Measurements from ENCODE around the gene GPC5.

GPC5 gene

DNA sequence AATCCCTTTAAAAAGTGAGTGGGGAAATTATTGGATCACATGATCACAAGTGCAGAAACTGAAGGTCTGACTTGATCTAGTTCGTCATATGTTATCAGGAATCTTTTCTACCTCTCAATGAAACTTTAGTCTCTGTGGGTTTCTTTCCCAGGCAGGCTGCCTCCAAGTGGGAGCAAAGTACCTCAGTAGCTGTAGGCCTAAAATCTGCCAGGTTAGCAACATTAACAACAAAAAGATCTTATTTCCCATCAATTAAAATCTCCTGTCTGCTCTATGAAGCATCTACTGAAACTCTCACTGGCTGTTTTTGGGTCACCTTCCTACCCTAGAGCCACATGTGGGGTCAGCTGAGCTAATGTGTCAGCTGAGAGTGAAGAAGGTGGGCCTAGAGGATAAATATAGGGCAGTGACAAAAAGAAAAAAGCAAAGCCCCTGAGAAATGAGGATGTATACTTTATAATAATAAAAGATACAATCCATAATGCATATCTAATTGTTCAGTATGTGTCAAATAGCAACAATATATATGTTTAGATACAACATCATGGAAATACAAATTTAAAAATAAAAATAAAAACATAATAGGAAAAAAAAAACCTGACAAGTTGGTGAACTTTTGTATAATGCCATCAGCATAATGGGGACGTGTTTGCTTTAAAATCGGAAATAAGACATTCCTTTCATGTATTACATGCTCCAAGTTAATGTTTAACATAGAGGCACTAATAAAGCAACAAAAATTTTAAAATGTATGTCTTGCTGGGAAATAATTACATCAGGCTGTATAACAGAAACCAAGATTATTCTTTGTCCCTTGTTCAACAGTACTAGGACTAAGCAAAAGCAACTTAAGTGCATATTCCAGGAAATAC is 141.1 kb downstream of the GPC5 start:
- no peak for DNase-seq (ENCODE audit: low read depth in 2 of 2)

- no peak for DNase-seq (ENCODE audit: low read depth in 2 of 2)
These were observed 141.8 kb downstream of the GPC5 start for GRCh38 chr13:91540158-91540736.

GRCh38 chr13:91544723-91545122 is 146.3 kb downstream of the GPC5 start:
- no peak for DNase-seq (ENCODE audit: low read depth in 2 of 2)

DNA sequence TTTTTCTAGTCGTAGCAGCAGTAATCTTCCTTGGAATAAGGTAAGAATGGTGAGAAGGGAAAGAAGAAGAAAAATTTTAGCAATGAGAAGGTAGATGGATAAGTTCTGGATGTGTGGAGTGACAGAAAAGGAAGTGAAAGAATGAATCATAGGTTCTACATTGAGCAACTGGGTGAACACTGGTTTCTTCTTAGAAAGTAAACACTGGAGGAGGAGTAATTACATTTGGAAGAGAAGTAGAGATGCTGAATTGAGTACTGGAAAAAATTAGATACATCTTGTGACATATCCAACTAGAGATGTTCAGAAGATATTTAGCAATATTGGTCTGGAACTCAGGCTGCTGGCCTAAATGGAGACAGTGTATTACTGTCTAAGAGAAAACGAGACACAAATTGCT is 148.5 kb downstream of the GPC5 start:
- no peak for DNase-seq (ENCODE audit: low read depth in 2 of 2)

- DNase-seq (ENCODE audit: low read depth in 2 of 2), result no peak
These were observed 155.2 kb downstream of the GPC5 start for GRCh38 chr13:91553584-91553983.

DNA sequence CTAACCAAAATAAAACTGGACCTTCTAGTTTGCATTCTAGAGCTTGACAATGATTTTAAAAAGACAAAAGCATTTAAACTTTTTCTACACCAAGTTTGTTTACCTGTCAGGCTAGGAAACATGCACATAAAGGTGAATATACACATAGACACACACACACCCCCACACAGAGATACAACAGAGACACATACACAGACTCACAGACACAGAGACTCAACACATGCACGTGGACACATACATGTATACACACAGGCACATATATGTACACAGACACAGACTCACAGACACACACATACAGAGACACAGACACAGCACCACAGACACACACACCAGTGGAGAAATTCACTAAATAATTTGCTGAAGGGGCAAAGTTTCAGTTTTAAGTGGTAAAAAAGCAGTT is 155.7 kb downstream of the GPC5 start:
- DNase-seq (ENCODE audit: low read depth in 2 of 2), result no peak

DNA sequence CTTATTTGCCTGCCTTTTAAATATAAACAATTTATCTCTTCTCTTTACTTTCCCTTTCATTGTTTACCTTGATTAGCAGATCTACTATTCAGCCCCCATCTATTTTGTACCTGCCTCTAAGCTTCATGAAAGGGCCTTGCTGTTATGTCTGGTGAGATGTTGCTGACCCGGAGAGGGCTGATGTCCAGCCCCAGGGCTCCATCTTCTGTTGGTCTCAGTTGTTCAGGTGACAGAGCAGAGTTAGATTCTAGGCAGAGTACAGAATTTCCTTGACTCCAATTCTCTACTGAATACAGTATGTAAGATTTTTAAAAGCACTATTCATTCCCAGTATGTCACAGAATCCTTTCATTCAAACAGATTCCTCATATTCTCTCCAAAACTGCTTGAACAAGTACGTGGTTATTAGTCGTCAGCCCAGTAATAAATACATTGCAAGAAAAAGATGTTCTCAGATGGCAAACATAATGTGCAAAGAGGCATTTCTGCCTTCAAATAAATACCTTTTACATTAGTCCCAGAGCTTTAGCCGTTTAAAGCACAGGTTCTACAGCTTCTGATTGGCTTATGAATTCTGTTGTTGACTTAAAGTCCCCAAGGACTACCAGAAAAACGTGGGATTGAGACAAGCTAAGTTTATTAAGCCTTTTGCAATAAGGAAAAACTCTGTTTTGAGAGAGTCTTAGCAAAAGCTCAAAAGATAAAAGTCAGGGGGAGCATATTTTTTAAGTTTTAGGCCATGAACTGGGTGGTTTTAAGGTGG is 159.1 kb downstream of the GPC5 start:
- DNase-seq (ENCODE audit: low read depth in 2 of 2), result no peak

DNA sequence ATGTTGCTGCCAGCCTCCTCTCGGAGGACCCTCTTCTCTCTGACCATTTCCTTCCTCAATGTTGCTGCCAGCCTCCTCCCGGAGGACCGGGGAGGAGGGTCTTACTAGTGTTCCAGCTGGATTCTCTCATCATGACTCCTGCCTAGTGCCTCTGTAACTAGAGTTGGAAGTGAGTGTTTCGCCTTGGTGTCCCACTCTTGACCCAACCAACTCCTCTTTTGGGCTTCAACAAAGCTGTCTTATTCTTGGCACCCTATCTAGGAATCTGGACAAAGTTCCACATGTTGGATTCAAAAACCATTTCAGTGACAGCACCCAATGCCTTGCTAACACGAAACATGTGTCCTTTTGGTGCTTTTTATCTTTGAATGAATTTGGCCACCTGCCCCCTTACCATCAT is 165.4 kb downstream of the GPC5 start:
- no peak for DNase-seq (ENCODE audit: low read depth in 2 of 2)

- no peak for DNase-seq (ENCODE audit: low read depth in 2 of 2)
These were observed 166.0 kb downstream of the GPC5 start for GRCh38 chr13:91564396-91564795.

DNA sequence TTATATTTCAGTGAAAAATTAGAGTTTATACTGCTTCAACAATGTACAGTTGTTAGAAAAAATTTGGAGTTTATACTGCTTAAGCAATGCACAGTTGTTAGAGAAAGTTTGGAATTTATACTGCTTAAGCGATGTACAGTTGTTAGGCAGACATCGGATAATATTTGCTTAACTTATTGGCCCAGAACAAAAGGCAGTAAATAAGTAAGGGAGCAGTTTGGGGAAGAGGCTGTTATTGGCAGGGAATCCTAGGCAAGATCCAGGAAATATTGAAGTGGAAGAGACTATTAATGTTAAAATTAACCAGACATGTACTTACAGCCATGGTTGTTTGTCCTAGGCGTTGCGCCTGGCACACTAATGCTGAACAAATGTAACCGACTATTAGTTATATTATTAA is 166.9 kb downstream of the GPC5 start:
- DNase-seq (ENCODE audit: low read depth in 2 of 2), result no peak

DNA sequence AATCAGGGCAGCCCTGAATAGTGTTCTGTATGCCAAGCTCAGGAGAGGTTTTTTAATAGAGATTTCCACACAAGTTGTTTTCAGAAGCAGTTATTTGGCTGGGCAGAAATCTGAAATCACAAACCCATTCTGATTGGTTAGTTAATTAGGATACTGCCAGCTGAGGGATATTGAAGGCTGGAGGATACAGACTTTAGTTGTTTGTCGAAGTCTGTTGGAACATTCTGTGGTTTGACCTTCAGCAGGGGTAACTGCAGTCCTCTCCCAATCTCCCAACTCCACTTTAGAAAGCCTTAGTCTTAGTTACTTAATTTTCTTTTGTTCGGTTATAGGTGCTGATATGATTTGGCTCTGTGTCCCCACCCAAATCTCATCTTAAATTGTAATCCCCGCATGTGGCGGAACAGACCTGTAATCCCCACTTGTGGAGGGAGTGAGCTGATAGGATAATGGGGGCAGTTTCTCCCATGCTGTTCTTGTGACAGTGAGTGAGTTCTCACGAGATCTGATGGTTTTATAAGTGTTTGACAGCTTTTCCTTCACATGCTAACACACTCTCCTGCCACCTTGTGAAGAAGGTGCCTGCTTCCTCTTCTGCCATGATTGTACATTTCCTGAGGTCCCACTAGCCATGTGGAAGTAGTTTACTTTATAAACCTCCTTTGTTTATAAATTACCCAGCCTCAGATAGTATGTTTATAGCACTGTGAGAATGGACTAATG is 169.2 kb downstream of the GPC5 start:
- DNase-seq (ENCODE audit: low read depth in 2 of 2), result no peak

GRCh38 chr13:91571681-91572080 is 173.3 kb downstream of the GPC5 start:
- DNase-seq (ENCODE audit: low read depth in 2 of 2), result no peak

DNA sequence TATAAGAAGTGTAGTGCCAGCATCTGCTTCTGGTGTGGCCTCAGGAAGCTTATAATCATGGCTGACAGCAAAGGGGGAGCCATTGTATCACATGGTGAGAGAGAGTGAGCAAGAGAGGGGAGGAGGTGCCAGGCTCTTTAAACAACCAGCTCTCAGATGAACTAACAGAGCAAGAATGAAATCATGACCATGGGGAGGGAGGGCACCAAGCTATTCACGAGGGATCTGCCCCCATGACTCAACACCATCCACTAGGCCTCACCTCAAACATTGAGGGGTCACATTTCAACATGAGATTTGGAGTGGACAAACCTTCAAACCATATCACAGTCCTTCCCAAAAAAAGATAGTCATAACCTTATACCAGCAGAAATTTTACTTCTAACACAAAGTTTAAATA is 174.0 kb downstream of the GPC5 start:
- no peak for DNase-seq (ENCODE audit: low read depth in 2 of 2)

- no peak for DNase-seq (ENCODE audit: low read depth in 2 of 2)
These were observed 174.7 kb downstream of the GPC5 start for GRCh38 chr13:91572944-91573598.

DNA sequence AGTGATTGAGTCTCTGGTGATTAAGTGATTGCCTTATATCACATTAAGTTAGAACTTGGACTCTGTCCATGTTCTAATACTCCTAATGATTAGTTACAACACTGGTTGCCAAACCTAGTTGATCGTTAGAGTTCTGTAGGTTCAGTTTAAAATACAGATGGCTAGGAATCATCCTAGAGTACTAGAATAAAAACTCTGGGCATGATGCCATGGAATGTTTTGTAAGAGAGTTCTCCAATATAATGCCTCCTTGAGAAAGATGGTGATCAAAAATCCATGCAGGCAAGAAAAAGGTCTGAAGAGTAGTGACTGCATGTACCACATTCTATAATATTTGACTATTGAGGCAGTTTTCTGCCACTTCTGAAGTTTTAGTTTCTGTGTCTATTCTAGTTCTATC is 176.3 kb downstream of the GPC5 start:
- DNase-seq (ENCODE audit: low read depth in 2 of 2), result no peak

DNA sequence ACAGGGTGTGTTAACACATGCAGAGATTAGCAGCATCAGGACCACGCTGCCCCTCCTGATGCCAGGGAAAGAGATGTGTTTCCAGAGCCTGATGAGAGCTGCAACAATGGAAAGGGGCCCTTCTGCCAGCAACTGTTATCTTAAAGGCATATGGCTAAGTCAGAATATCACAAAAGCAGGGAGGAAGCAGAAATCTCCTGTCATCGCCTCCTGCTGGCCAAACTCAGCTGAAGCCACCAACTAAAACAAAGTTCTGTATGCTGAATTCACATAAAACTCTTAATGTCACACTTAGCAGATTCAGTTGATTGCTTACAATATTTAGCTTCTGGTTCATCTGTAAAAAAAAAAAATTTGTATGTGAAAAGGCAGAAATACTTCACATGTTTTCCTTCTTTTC is 178.2 kb downstream of the GPC5 start:
- no peak for DNase-seq (ENCODE audit: low read depth in 2 of 2)

DNA sequence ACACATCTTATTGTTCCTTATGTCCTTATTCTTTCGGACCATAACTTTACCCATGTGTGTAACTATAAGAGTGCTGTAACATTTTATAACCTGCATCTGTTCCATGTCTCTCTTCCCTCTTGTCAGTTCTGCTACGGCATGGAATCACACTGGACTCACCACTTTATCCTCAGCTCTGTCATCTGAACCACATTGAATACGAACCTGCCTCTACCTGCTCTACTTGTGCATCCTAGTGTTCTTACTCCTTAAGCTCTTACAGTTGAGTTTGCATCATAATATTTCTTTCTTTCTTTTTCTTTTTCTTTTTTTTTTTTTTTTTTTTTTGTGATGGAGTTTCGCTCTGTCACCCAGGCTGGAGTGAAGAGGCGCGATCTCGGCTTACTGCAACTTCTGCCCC is 180.9 kb downstream of the GPC5 start:
- DNase-seq (ENCODE audit: low read depth in 2 of 2), result no peak

DNA sequence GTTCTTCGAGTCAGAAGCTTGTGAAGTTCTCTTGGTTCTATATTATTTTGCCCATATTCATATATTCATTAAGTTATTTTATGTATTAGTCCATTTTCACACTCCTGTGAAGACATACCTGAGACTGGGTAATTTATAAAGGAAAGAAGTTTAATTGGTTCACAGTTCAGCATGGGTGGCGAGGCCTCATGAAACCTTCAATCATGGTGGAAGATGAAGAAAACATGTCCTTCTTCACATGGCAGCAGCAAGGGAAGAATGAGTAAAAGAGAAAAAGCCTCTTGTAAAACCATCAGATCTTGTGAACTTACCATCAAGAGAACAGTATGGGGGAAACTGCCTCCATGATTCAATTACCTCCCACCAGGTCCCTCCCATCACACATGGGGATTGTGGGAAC is 182.3 kb downstream of the GPC5 start:
- DNase-seq (ENCODE audit: low read depth in 2 of 2), result no peak

DNA sequence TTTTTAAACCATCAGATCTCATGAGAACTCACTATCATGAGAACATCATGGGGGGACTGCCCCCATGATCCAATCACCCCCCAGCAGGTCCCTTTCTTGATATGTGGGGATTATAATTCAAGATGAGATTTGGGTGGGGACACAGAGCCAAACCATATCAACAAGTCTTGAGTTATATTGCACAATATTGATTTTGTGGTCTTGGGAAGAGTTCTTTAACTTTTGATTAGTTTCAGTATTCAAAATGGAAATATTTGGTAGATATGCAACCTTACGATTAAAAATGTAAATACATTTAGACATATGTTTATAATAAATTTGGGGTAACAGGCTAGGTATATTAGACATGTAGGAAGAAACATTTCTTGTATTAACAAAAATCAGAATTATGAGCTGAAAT is 188.2 kb downstream of the GPC5 start:
- DNase-seq (ENCODE audit: low read depth in 2 of 2), result no peak

GRCh38 chr13:91588541-91588940 is 190.1 kb downstream of the GPC5 start:
- no peak for DNase-seq (ENCODE audit: low read depth in 2 of 2)
